Measurements from ENCODE around the gene C19orf73. TPM values are rescaled to one million over a fixed set of nuclear protein-coding genes. Genes with fewer than 3 reads are reported as not detected.
"Not testable (repeated sequence)": the region's sequence is repeated elsewhere in the genome, so short reads cannot be mapped to it uniquely, and the experiment has no call there.

Gene C19orf73
- polyA plus RNA-seq, 4 donors: 0.59 to 1.2 (median 0.86) TPM

DNA sequence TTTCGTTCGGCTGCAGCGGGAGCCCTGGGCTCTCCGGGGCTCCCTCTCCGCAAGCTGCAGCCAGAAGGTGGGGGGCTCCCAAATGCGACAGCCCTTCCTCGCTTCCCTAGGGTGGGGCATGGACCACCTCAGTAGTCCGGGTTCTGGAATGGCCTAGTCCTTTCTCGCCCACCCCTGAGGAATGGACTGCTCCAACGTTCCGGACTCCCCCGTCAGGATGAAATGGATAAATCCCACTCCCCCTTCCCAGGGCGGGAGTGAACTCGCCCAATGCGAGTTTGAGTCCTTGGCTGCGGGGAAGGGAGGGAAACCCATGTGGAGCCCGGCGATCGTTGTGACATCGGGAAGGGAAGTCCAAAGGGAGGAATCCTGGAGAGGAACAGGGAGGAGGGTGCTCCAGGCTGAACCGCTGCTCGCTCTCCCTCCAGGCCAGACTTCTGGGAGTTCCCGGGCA lies 30.7 kb upstream of the C19orf73 start:
- DNase-seq (ENCODE audit: low read depth in 4 of 4, low spot score in 3 of 4): peak in 2 of 4 donors; percentile 85 to 87

DNA sequence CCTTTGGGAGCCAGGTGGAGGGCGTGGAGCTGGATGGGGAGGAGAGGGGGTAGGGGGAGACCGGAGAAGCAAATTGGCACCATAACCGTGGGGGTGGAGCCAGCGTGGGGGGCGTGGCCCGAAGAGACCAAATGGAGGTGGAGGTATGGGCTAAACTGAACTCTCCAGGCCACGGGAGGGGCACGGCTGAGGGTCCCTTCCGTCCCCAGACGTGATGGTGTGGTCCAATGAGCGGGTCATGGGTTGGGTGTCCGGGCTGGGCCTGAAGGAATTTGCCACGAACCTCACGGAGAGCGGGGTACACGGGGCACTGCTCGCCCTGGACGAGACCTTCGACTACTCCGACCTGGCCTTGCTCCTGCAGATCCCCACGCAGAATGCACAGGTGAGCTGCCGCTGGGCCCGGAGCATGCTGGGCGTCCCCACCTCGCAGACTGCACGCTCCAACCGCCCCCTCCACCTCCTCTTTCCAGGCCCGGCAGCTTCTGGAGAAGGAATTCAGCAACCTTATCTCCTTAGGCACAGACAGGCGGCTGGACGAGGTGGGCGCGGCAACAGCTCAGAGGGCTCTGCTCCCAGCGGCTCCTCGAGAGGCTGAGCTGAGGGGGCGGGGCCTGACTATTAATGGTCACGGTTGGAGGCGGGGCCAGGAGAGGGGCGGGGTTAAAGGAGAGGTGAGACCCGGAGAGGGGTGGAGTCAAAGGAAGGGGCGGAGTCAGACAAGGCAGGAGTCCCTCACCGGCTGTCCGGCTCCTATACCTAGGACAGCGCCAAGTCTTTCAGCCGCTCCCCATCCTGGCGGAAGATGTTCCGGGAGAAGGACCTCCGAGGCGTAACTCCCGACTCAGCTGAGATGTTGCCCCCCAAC lies 30.1 kb upstream of the C19orf73 start:
- DNase-seq (ENCODE audit: low read depth in 4 of 4, low spot score in 3 of 4): peak in 3 of 4 donors; percentile 96

DNA sequence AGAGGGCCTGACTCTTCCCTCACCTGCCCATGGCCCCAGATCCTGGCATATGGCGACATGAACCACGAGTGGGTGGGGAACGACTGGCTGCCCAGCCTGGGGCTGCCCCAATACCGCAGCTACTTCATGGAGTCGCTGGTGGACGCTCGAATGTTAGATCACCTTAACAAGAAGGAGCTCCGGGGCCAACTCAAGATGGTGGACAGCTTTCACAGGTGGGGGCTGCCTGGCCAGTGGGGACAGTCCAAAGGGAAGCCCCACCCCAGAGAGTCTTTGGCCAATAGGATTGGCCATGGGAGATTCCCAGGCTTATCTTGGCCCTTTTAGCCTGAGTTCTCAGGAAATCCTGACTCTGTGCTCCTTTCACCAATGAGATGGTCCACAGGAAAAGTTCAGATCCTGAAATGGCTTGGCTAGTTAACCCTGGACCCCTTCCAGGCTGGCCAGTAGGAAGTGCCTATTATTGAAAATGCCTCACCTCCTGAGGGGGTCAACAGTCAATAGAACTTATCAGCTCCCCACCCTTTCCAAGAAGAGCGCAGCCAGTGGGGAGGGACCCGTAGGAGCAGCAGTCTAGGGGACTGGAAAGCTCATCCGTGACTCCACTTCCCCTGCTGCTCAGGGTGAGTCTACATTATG lies 29.2 kb upstream of the C19orf73 start:
- no peak for DNase-seq (ENCODE audit: low read depth in 4 of 4, low spot score in 3 of 4)

DNA sequence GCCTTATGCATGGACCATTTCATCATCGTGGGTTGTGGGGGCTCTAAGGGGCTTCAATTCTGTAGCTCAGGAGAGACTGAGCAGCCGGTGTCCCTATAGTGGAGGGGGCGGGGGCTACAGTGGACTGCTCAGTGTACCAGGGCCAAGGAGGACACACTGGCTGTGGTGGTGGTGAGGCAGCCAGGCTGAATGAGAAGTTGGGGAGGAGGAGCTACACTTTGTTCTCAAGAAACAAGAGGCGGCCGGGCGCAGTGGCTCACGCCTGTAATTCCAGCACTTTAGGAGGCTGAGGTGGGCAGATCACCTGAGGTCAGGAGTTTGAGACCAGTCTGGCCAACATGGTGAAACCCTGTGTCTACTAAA lies 27.4 kb upstream of the C19orf73 start:
- DNase-seq (ENCODE audit: low read depth in 4 of 4, low spot score in 3 of 4): not testable (repeated sequence)

DNA sequence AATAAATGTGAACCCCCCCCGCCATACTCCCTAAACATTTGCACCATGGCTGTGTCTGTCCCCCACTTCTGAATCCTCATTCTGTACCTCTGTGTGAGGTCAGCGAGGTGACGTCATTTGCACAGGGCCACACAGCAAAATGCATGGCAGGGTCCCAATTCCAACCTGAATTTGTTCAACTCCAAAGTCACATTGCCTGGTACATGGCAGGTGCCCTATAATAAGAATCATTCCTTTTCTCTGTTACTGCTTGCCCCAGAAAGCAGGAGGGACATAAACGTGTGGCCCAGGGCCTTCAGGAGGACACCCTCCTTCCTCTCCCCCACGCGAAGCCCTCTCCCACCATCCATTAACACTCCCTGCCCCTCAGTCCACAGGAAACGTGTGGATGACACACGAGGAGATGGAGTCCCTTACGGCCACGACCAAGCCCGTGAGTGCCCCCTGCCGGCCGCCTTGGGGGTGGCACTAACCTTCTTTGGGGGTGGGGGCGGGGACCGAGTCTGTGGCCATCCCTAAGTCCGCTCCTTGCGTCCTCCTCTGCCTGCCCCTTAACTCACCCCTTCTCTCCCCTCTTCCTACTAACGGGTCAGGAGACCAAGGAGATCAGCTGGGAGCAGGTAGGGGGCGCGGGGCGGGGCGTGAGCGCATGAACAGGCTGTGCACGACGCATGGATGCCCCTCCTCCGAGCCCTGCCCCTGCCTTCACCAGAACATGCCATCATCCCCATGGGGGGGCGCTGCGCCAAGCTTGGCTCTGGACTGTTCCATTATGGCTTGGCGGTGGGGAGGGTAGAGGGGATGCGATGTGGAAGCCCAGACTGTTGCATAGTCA lies 26.8 kb upstream of the C19orf73 start:
- DNase-seq (ENCODE audit: low read depth in 4 of 4, low spot score in 3 of 4): no peak

DNA sequence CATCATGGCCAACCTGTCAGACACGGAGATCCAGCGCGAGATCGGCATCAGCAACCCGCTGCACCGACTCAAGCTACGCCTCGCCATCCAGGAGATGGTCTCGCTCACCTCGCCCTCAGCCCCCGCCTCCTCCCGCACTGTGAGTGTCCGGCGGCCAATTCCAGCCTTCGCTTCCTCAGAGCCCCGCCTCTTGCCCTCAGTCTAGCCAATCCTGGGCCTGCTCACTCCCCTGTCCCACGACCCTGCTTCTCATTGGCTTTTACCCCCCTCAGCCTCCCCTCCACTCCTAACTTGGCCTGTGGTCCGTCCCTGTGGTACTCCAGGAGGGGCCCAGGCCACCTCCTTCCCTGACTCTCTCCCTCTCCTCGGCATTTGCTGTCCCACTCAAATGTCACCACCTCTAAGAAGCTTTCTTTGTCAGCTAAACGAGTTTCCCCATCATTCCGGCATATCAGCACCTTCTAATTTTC lies 24.0 kb upstream of the C19orf73 start:
- peak in 2 of 4 donors; percentile 84 to 87 for DNase-seq (ENCODE audit: low read depth in 4 of 4, low spot score in 3 of 4)

DNA sequence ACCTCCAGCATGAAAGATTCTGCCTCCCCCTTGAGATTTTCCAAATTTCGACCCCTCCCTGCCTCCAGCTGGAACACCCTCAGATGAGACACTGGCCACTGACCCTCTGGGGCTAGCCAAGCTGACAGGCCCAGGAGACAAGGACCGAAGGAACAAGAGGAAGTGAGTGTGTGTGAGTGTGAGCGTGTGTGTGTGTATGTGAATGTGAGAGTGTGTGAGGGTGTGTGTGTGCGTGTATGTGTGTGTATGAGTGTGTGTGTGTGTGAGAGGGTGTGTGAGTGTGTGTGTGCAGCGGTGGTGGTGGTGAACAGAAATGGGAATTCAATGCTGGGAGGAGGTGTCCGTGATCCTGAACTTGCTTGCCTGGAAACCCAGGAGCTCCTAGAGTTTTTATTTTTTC lies 22.4 kb upstream of the C19orf73 start:
- DNase-seq (ENCODE audit: low read depth in 4 of 4, low spot score in 3 of 4): no peak

DNA sequence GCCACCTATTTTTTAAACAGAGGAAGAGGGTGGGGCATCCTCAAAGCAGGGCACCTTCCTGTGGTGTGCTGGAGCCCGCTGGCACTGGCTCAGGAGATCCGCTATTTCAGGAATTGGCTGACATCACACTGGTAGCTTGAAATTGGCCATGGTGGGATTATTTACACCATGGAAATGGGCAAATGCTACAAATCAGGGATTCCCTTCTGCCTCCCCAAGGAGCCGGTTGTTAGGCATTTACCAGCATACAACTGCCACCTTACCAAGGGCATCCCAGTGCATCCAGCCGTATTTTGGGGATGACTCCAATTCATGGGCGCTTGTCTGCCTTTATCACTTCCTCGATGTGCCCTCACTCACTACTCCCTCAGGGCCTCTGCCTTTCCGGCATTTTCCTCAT lies 22.0 kb upstream of the C19orf73 start:
- DNase-seq (ENCODE audit: low read depth in 4 of 4, low spot score in 3 of 4): no peak

DNA sequence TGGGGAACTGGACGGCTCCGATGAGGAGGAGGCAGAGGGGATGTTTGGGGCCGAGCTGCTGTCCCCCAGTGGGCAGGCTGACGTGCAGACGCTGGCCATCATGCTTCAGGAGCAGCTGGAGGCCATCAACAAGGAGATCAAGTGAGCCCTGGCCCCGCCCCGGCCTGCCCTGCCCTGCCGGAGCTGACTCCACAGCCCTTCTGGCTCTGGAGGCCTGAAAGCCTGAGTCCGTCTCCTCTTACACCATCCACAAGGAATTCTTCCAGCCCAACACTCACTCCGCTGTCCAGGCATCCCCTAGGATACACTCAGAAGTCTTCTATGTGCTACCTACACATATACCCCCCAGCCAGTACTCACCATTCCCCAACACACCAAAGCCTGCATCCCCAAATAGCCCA lies 17.8 kb upstream of the C19orf73 start:
- no peak for DNase-seq (ENCODE audit: low read depth in 4 of 4, low spot score in 3 of 4)

DNA sequence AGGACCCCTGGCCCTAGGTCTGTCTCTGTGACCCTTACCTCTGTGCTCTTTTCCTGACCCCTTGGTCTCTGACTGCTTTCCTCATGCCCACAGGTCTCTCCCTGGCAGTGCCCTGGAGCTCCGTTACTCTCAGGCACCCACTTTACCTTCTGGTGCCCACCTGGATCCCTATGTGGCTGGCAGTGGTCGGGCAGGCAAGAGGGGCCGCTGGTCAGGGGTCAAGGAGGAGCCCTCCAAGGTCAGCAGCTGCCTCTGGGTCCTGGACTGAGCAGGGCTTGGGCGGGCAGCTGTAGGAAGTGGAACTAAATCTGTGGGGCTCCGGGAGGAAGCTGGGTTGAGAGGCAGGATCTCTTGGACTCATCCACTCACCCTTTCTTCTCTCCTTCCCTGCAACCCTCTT lies 16.7 kb upstream of the C19orf73 start:
- no peak for DNase-seq (ENCODE audit: low read depth in 4 of 4, low spot score in 3 of 4)

DNA sequence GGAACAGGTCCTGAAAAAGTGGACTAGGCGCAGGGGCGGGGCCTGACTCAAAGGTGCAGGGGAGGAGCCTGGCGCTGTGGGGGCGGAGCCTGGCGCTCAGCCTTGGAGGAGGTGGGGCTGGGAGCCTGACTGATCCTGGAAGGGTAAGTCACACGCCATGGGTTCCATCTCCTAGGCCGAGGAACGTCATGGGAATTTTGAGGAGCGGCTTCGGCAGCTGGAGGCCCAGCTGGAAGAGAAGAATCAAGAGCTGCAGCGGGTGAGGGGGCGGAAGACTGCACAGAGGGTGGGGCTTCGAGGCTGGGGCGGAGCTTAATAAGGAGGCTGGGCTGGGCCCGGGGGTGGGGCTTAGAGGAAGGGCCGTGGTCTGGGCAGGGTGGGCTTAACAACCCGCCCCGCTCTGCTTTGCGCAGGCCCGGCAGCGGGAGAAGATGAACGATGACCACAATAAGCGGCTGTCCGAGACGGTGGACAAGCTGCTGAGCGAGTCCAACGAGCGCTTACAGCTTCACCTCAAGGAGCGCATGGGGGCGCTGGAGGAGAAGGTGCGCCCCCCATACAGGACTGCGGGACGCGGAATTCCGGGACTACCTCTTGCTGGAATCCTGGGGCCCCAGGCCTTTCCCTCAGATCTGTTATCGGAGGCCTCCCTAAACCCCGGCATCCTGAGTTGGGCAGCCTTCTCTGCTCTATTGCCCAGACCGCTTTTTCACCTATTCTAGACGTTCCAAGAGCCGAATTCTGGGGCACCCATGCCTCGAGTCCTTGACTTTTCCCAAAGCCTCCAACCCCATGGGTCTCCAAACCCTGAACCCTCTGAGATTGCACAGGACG lies 14.9 kb upstream of the C19orf73 start:
- no peak for DNase-seq (ENCODE audit: low read depth in 4 of 4, low spot score in 3 of 4)

DNA sequence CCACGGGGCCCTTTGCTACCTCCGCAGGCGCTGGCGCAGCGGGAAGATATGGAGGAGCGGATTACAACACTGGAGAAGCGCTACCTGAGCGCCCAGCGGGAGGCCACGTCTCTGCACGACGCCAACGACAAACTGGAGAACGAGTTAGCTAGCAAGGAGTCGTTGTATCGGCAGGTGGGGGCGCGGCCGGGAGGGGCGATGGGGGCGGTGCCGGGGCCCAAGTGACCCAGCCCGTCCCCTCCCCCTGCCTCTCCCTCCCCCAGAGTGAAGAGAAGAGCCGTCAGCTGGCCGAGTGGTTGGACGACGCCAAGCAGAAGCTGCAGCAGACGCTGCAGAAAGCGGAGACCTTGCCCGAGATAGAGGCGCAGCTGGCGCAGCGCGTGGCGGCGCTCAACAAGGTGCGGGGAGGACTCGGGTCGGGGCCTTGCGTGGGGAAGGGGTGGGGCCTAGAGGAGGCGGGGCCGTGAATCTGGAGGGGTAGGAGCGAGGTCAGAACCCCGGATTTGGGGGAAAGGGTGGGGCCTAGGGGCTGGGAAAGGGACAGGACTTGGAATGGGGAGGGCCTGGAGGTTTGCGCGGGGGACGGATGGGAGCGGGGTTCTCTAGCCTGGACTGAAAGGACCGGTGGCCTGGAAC lies 14.1 kb upstream of the C19orf73 start:
- DNase-seq (ENCODE audit: low read depth in 4 of 4, low spot score in 3 of 4): no peak

DNA sequence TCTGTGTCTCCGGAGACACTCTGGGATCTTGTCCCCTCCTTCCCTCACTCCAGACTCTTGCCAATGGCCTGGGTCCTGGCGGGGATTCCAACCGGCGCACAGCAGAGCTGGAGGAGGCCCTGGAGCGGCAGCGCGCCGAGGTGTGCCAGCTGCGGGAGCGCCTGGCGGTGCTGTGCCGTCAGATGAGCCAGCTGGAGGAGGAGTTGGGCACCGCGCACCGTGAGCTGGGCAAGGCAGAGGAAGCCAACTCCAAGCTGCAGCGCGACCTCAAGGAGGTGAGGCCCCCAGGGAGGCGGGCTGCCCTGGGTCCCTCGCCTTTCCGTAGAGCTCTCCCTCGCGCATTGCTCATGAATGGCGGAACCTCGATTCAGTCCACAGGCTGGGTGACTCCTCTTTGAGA lies 11.4 kb upstream of the C19orf73 start:
- no peak for DNase-seq (ENCODE audit: low read depth in 4 of 4, low spot score in 3 of 4)

DNA sequence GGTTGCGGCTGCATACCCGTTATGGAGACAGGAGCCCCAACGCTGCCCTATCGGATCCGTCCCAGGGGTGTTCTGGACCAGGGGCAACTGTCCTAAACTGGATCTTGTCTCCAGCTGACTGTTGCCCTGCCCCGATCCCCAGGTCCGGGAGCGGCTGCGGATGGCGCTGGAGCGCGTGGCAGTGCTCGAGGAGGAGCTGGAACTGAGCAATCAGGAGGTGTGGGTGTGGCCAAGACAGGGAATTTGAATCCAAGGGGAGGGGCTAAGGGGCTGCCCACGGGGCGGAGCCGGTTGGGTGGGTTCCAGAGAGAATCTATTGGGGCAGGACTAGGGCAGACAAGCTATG lies 10.3 kb upstream of the C19orf73 start:
- DNase-seq (ENCODE audit: low read depth in 4 of 4, low spot score in 3 of 4): no peak

DNA sequence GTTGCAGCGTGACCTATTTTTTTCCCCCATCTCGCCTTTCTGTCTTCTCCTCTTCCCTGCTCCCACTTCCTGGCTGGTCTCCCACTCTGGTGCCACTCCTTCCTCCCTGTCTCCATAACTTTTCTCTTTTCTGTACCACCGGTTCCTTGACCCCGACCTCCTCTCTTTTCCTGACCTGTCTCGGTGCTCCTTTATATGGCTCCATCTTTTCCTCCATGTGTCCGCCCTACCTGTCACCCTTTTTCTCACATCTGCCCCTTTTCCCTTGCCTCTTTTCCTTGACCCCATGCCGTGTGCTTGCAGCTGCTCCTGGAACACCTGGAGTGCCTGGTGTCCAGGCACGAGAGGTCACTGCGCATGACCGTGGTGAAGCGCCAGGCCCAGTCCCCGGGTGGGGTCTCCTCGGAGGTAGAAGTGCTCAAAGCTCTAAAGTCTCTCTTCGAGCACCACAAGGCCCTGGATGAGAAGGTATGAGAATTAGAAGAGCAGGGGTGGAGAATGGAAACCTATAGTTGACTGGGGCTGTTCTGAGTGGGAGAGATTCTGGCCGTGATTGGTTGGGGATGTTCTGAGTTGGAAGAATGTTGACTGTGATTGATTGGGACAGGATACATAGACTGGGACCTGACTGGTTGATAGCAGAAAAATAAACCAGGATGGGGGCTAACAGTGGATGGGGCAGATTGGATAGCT lies 9.7 kb upstream of the C19orf73 start:
- DNase-seq (ENCODE audit: low read depth in 4 of 4, low spot score in 3 of 4): no peak

DNA sequence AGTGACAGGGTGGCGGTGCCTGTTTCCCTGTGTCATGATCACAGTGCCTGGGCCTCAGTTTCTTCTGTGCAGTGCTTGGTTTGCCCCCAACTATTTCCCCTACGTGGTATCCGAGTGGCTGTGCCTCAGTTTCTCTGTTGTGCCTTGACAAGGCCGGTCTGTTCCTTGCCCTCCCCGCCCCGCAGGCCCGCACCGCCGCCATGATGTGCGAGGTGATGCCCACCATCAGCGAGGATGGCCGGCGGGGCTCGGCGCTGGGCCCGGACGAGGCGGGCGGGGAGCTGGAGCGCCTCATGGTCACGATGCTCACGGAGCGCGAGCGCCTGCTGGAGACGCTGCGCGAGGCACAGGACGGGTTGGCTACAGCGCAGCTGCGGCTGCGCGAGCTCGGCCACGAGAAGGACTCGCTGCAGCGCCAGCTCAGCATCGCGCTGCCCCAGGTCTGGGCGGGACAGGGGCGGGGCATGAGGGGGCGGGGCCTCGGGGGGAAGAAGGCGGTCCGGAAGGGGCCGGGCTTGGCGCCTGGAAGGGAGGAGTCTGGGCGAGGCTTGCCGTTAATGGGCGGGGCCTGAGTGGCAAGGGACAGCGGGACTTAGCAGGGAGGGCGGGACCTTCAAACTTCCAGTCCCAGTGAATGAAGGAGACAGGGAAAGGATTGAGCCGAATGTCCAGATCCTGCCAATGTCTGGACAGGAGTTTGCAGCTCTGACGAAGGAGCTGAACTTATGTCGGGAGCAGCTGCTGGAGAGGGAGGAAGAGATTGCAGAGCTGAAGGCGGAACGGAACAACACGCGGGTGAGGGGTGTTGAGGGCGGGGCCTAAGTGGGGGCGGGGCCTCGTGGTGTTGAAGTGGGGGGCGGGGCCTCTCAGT lies 9.0 kb upstream of the C19orf73 start:
- peak in 2 of 4 donors; percentile 92 to 94 for DNase-seq (ENCODE audit: low read depth in 4 of 4, low spot score in 3 of 4)

DNA sequence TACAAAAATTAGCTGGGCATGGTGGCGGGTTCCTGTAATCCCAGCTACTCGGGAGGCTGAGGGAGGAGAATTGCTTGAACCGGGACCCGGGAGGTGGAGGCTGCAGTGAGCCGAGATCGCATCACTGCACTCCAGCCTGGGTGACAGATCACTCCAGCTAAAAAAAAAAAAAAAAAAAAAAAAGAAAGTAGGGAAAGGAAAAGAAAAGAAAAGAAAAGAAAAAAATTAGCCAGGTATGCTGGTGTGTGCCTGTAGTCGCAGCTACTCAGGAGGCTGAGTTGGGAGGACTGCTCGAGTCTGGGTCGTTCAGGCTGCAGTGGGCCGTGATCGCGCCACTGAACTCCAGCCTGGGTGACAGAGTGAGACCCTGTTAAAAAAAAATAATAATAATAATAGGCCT lies 8.3 kb upstream of the C19orf73 start:
- not testable (repeated sequence) for DNase-seq (ENCODE audit: low read depth in 4 of 4, low spot score in 3 of 4)

DNA sequence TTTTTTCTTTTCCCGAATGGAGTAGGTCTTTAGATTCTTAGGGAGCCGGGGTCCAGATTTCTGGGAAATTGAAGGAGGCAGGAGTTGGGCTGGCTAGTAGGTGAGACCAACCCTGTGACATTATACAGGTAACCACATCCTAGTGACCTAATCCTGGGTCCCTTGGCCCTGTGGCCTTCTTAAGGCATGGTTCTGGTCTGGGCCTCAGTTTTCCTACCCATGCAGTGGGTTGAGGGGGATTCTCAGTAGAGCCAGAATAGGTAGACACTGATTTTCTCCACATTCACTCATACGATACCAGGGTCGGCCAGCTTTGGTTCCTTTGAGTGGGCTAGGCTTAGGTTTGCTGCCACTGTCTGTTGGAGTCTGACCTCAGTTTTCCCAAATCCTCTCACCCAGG lies 7.6 kb upstream of the C19orf73 start:
- no peak for DNase-seq (ENCODE audit: low read depth in 4 of 4, low spot score in 3 of 4)

Measured in right renal pelvis (tissue), 4 donors.